Subcutaneous adipose tissue (tissue), 4 donors: ENCODE measurements around the gene RBM47. TPM values are rescaled to one million over a fixed set of nuclear protein-coding genes. Genes with fewer than 3 reads are reported as not detected.

Source experiments
- CTCF ChIP-seq: fragments of 450-650 bp; IDR thresholded peaks from one replicate; pipeline ENCODE4 v1.5.1; 2016; ENCODE audit warnings: low read depth, mild to moderate bottlenecking, control low read depth, antibody characterized with exemption, moderate library complexity
- total RNA-seq, 4 donors: library from RNA; depleted of rRNA; stranded (reverse); fragments of >200 nt; gene quantifications; one replicate each; pipeline ENCODE4 v1.1.0, GENCODE V29; 2016

RBM47 gene
- total RNA-seq, 4 donors from 2014 or later = 29.4 to 84.3 (median 54.7) TPM

- TF ChIP-seq CTCF = no peak
These were observed 149.4 kb downstream of the RBM47 start for GRCh38 chr4:40480291-40480690.

DNA sequence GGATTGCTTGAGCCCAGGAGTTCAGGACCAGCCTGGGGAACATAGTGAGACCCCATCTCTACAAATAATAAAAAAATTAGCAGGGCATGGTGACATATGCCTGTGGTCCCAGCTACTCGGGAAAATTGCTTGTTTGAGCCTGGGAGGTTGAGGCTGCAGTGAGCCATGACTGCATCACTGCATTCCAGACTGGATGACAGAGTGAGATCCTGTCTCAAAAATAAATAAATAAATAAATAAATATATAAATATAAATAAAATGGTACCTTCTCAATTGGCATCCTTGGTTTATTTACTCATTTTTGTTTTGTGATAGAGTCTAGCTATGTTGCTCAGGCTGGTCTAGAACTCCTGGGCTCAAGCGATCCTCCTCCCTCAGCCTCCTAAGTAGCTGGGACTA lies 150.3 kb downstream of the RBM47 start:
- no peak for TF ChIP-seq CTCF

GRCh38 chr4:40475609-40476008 lies 154.1 kb downstream of the RBM47 start:
- TF ChIP-seq CTCF = no peak

GRCh38 chr4:40473578-40474388 lies 155.9 kb downstream of the RBM47 start:
- TF ChIP-seq CTCF = no peak

GRCh38 chr4:40471923-40472322 lies 157.7 kb downstream of the RBM47 start:
- no peak for TF ChIP-seq CTCF

DNA sequence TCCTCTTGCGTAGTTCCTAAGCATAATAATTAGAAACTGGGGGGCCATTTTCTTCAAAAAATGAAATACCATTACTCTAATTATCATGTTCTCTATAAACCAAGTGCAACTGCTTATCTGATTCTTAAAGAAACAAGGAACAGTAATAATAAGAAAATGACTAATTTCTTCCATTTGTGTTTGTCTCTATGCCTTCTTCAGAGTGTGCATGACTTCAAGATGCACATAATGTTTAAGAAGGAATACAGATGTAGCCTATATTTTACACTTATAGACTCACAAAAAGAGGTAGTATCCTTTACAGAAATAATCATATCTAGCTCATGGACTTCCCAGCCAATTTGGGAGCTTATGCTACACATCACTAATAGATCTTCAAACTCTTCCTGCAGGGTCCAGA lies 162.9 kb downstream of the RBM47 start:
- TF ChIP-seq CTCF = no peak

GRCh38 chr4:40462326-40462725 lies 167.3 kb downstream of the RBM47 start:
- TF ChIP-seq CTCF = no peak
